T-helper 2 cell treated with Interferon-gamma antibody and Interleukin-4, amounts not matched to agents 5 μg/mL and 100 μg/mL, for 36 hours (primary cell): ENCODE data around the gene PAOX.
"Not testable (repeated sequence)": the region's sequence is repeated elsewhere in the genome, so short reads cannot be mapped to it uniquely, and the experiment has no call there.

Experiments used
- DNase-seq: peaks from one replicate; pipeline ENCODE4 v3.0.0; 2021; ENCODE audit warnings: low spot score
- H3K27ac Mint-ChIP-seq: one replicate; pipeline ENCODE4 v1.8.0; 2021; ENCODE audit warnings: mild to moderate bottlenecking, mixed read lengths
- H3K27me3 Mint-ChIP-seq: one replicate; pipeline ENCODE4 v1.8.0; 2021; ENCODE audit warnings: low read depth, mixed read lengths
- H3K36me3 Mint-ChIP-seq: one replicate; pipeline ENCODE4 v1.8.0; 2021; ENCODE audit warnings: low read depth, mixed read lengths
- H3K4me1 Mint-ChIP-seq: one replicate; pipeline ENCODE4 v1.8.0; 2021; ENCODE audit warnings: low read depth, mixed read lengths
- H3K4me3 Mint-ChIP-seq: one replicate; pipeline ENCODE4 v1.8.0; 2022; ENCODE audit warnings: mild to moderate bottlenecking, moderate library complexity, mixed read lengths
- H3K9me3 Mint-ChIP-seq: one replicate; pipeline ENCODE4 v1.8.0; 2021; ENCODE audit warnings: mixed read lengths

The PAOX gene

DNA sequence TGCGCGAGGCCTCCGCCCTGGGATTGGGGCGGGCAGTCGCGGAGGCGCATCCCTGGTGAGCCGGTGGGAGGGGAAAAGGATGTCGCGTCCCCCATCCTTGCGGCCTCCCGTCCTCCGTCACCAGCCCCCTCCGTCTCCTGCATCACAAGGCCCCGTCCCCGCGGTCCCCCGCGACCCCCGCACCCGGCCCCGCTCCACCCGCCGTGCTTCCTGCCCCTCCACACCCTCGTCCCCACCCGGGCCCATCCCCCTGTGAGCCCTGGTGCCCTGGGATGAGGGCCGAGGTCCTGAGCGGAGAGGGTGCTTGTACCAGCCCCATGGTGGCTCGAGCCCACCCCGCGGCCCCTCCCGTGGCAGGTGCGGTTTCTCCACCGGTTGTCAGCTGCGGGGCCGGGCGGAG is 45.5 kb downstream of the PAOX start, which contains the start of gene SPRN:
TSS of gene SPRN (minus strand) at position 25 of the 400 bp plus-strand sequence. CDS start 944 bp downstream, outside the sequence.
- H3K4me3 Mint-ChIP-seq, H3K36me3 Mint-ChIP-seq, DNase-seq, H3K27ac Mint-ChIP-seq, H3K4me1 Mint-ChIP-seq, H3K9me3 Mint-ChIP-seq: not testable (repeated sequence)
- peaks cover 15% of the 10 kb centered on the region for H3K27me3 Mint-ChIP-seq

DNA sequence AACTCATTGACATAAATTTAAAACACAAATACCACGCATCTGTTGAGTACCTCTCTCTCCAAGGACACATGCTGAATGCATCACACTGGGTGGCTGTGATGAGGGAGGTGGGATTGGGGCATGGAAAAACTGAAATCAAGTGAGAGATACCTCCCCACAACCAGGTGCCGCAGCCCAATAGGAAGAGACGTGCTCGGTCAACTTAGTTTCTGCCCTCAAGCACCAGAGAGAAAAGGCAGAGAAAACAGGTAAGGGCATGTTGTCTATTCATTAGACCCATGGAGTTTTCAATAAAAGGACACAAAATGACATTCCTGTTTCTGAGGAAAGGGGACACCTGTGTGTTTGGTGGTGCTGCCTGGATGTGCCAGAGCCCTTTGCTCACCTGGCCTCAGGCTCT is 50.5 kb downstream of the PAOX start:
- not testable (repeated sequence) for H3K36me3 Mint-ChIP-seq, DNase-seq, H3K4me1 Mint-ChIP-seq, H3K27ac Mint-ChIP-seq, H3K9me3 Mint-ChIP-seq, H3K27me3 Mint-ChIP-seq, H3K4me3 Mint-ChIP-seq

DNA sequence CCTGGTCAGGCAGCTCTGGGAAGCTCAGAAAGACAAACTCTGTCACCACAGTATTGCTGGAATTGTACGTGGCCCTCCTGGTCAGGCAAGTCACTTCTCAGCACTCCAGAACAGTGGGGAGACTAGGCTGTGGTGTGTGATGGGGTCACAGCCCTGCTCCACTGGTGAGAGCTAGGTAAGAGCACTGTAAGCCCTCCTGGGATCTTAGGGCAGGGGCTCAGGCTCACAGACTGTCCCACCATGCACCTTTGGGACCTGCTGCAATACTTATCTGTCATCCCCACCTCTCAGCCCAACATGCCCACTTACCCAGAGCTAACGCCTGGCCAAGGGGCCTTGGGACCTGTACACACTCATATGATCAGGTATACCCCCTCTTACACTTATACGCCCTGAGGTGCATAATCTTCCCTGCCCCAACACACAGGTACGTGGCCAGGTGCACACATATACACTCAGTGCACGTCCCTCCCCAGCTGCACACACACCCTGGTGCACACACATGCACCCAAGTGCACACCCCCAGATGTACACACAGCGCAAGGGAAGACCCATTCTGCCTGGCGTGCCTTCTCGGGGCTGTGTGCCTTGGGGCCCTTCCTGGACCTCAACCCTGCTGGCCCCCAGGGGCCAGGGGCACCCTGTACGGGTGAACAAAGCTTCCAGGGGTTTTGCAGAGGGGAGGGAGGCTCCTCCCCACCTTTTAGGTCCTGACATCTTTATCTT is 53.0 kb downstream of the PAOX start:
- not testable (repeated sequence) for DNase-seq, H3K9me3 Mint-ChIP-seq, H3K4me1 Mint-ChIP-seq, H3K36me3 Mint-ChIP-seq, H3K27ac Mint-ChIP-seq, H3K27me3 Mint-ChIP-seq, H3K4me3 Mint-ChIP-seq

DNA sequence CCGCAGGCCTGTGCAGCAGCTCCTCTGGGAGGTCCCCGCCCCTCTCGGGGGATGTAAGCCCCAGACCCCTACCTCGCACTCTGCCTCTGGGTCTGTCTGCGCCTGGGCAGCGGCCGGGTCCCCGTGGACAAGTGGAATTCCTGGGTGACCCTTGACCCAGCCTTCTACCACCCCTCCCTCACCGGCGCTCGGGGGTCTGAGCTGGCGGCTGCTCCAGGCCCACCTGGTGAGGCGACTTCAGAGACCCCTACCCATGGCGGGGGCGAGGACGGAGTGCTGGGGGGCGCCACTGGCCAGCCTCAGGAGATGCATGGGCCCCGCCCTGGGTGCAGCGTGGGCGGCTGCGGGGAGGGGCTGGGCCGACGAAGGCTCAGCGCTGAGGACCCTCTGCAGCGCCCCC is 53.7 kb downstream of the PAOX start:
- DNase-seq, H3K27ac Mint-ChIP-seq, H3K4me3 Mint-ChIP-seq, H3K36me3 Mint-ChIP-seq, H3K4me1 Mint-ChIP-seq, H3K9me3 Mint-ChIP-seq: not testable (repeated sequence)
- peaks cover 12% of the 10 kb centered on the region for H3K27me3 Mint-ChIP-seq

DNA sequence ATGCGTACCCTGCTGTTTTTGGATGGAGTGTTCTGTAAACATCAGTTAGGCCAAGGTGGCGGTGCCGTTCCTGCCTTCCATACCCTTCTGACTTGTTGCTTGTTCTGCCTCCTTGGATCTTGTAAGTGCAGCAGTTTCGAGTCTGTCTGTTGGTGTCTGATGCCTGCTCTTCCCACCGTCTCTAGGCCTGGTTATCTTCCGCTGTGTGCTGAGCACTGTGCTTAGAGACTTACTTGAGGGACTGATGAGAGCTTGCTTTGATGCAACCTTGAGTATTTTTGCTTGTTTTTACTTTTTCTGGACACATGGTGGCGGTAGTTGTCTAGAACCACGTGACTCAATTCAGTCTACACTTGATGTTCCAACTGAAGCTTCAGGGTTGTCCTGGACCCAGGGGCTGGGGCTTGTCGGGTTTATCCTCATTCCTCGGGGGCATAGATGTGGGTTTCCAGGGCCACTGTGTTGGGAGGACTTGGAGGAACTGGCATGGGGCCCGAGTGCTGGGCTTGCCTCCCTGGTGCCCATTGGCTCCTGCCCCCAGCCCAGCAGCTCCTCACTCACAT is 59.7 kb downstream of the PAOX start:
- DNase-seq, result no peak
- H3K4me1 Mint-ChIP-seq, result peaks cover 10% of the 10 kb centered on the region
- H3K27ac Mint-ChIP-seq, result no peak overlapping the region
- H3K9me3 Mint-ChIP-seq, result no peaks in the 10 kb centered on the region
- H3K36me3 Mint-ChIP-seq, result no peaks in the 10 kb centered on the region
- H3K27me3 Mint-ChIP-seq, result peaks cover 4% of the 10 kb centered on the region
- no peak overlapping the region for H3K4me3 Mint-ChIP-seq

DNA sequence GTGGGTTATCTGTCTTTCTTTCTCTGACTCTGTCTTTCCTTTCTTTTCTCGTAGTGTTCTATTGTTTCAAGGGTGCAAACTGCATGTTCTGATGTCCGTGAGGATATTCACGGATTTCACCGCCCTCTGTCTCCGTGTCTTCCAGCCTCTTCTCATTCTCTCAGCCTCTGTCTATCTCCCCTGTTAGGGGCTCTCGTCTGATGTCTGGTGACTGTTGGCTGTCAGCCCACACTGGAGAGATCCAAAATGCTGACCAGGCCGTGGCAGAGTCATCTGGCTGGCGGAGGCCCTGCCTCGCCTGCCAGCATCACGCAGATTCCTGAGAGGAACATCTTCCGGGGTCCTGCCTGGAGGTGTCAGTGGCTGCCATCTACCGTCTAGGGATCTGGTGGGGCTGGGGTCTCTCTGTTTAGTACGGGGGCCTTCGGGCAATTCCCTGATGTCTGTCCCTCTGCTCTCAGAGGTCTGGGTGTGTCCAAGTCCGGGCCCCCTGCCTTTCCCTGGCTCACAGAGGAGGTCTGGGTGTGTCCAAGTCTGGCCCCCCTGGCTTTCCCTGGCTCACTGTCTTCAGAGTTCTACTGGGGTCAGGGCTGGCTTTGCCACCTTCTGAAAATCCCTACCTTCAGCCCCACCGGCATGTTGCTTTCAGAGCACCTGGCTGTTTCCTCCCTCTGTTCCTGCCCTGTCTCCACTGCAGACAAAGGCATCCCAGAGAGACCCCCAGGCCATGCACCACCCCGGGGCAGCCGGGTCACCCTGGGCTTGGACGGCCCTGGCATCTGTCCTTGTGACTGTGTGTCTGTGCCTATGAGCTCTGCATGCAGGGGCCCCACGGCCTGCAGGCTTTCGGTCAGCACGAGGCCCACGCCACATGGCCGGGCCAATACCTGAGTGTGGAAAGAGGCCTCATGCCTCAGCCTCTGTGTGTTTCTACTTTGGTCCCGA is 60.7 kb downstream of the PAOX start:
- H3K4me1 Mint-ChIP-seq, result peaks cover 10% of the 10 kb centered on the region
- H3K9me3 Mint-ChIP-seq, result no peaks in the 10 kb centered on the region
- H3K36me3 Mint-ChIP-seq, result no peaks in the 10 kb centered on the region
- H3K4me3 Mint-ChIP-seq, result no peak overlapping the region
- peaks cover 4% of the 10 kb centered on the region for H3K27me3 Mint-ChIP-seq
- no peak overlapping the region for H3K27ac Mint-ChIP-seq
- no peak for DNase-seq

DNA sequence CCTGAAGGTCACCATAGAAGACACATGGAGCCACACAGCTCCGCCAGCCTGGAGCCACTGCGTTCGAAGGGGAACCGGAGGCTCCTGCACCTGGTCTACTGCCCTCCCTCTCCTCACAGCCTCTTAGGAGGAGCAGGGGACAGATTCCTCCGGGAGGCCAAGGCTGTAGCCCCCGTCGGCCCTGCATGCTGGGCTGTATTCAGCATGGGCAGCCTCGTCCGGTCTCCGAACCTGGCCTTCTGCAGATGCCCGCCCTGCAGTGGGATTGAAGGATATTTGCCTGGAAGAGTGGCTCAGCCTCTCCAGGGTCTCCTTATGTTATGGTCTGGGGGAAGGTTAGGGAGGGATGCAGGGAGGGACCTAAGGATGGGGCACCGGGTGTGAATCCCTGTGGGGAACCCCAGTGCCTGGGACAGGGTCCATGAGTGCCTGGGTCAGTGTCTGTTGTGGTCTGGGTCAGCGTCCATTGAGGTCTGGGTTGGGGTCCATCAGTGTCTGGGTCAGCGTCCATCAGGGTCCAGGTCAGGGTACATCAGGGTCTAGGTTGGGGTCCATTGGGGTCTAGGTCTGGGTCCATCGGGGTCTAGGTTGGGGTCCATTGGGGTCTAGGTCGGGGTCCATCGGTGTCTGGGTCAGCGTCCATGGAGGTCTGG is 61.7 kb downstream of the PAOX start:
- peaks cover 10% of the 10 kb centered on the region for H3K4me1 Mint-ChIP-seq
- no peak overlapping the region for H3K27ac Mint-ChIP-seq
- peaks cover 10% of the 10 kb centered on the region for H3K9me3 Mint-ChIP-seq
- DNase-seq, result no peak
- no peak overlapping the region for H3K4me3 Mint-ChIP-seq
- peaks cover 4% of the 10 kb centered on the region for H3K27me3 Mint-ChIP-seq
- peaks cover 2% of the 10 kb centered on the region for H3K36me3 Mint-ChIP-seq
